Choroid plexus epithelial cell (primary cell): Measurements from ENCODE around the gene PITX3.
A peak's percentile ranks its signal among the peaks of the same experiment; 100 is the strongest.
"Not testable (repeated sequence)": the region's sequence is repeated elsewhere in the genome, so short reads cannot be mapped to it uniquely, and the experiment has no call there.

Experiments used
- DNase-seq: peaks from one replicate; pipeline ENCODE4 v3.0.0-alpha.2; 2010; ENCODE audit warnings: low read depth
- H3K4me3 ChIP-seq: 2 replicates; pipeline ENCODE4 v1.5.1; 2011; ENCODE audit warnings: low read depth, mild to moderate bottlenecking, control low read depth, low read length, moderate library complexity
- TF ChIP-seq, protein P1 (sequence below): conservative IDR thresholded peaks from 2 replicates; pipeline ENCODE4 v1.5.1; 2011; ENCODE audit warnings: low read depth, mild to moderate bottlenecking, control low read depth, inconsistent platforms, low read length, moderate library complexity

PITX3 gene

DNA sequence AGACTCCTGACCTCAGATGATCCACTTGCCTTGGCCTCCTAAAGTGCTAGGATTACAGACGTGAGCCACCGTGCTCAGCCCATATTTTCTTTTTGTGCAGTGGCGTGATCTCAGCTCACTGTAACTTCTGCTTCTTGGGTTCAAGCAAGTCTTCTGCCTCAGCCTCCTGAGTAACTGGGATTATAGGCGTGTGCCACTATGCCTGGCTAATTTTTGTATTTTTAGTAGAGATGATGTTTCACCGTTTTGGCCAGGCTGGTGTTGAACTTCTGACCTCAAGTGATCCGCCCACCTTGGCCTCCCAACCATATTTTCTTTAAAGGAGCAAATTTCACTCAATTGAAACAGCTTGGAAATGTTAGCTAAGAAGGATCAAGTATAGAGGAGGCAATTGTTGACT is 20.5 kb upstream of the PITX3 start:
- no peak overlapping the region for H3K4me3 ChIP-seq
- TF ChIP-seq, protein P1, sequence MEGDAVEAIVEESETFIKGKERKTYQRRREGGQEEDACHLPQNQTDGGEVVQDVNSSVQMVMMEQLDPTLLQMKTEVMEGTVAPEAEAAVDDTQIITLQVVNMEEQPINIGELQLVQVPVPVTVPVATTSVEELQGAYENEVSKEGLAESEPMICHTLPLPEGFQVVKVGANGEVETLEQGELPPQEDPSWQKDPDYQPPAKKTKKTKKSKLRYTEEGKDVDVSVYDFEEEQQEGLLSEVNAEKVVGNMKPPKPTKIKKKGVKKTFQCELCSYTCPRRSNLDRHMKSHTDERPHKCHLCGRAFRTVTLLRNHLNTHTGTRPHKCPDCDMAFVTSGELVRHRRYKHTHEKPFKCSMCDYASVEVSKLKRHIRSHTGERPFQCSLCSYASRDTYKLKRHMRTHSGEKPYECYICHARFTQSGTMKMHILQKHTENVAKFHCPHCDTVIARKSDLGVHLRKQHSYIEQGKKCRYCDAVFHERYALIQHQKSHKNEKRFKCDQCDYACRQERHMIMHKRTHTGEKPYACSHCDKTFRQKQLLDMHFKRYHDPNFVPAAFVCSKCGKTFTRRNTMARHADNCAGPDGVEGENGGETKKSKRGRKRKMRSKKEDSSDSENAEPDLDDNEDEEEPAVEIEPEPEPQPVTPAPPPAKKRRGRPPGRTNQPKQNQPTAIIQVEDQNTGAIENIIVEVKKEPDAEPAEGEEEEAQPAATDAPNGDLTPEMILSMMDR: no peak
- DNase-seq: no peak

DNA sequence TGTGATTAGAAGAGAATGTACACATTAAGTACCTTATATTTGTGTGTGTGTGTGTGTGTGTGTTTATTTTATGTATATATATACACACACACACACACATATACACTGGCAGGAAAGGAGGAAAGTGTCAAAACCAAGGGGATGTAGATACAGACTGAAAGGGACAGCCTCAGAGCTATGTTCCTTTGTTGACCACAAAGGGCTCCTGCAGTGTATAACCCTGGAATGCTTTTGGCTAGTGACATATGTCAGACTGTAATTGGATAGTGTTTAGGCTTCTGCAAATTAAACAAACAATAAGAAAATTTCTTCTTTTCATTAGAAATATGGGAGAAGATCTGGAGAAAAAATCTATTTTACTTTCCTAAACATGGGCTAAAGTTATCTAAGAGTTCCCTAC is 19.9 kb upstream of the PITX3 start:
- no peak for DNase-seq
- H3K4me3 ChIP-seq: no peak overlapping the region
- TF ChIP-seq, protein P1: no peak

DNA sequence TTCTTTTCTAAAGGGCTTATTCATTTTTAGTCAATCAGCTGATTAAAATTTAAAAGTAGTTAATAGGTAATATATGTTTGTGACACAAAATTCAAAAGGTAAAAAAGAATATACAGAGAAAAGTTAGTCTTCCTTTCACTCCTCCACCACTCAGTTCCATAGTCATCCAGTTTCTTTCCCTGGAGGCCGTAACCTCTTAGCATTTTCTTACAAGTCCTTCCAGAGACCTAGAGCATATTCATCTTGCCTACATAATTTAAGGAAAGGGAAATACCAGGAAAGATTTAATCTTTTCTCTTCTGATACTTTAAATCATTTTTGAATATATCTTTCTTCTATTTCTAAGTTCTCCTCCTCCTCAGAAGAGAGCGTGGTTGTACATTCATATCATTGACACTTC is 14.1 kb upstream of the PITX3 start:
- H3K4me3 ChIP-seq: no peak overlapping the region
- no peak for DNase-seq
- TF ChIP-seq, protein P1: no peak

DNA sequence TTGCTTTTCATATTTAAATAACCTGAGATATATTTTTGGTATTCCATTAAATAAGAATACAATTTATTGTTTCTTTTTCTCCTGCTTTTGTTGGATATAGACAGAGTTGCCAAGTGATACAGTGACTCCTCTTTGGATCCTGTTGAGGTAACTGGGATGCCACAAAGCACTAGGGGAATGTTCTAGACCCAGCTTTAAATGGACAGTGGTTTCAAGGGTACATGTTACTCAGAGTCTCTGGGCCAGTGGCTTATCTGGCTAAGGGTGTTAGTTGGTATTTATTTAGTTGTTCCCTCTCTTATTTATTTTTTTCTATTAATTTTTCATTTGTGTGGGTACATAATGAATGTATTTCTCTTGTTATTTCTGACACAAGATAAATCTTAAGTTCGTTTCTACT is 13.1 kb upstream of the PITX3 start:
- DNase-seq: no peak
- TF ChIP-seq, protein P1: no peak

DNA sequence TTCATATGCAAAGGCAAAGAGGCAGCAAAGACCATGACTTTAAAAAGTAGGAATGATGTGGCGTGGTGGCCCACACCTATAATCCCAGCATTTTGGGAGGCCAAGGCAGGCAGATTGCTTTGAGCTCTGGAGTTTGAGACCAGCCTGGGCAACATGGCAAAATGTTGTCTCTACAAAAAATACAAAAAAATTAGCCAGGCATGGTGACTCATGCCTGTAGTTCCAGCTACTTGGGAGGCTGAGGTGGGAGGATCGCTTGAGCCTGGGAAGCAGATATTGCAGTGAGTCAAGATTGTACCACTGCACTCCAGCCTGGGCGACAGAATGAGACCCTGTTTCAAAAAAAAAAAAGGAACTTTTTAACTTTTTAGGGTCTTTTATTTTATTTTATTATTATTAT is 11.2 kb upstream of the PITX3 start:
- H3K4me3 ChIP-seq, DNase-seq: not testable (repeated sequence)

More for the DNA sequence above, 13.1 kb upstream of the PITX3 start:
- no peak overlapping the region for H3K4me3 ChIP-seq

DNA sequence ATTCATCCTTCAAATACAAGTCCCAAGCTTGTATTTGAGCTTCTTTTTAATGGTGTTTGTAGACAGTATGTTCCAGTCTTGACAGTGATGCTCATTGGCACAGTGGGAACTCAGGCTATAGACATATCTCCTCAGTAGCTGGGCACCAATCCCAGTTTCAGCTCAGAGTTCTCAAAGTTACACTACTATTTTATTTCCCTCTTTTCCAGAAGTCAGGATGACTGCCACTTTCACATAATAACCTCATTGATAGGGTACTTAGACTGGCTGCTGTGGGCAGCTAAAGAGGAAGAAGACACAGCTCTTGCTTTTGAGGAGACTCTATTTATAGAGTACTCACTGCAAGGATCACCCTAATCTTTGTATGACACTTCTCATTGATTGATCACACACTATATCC is 6.4 kb upstream of the PITX3 start:
- peak; percentile 28 for DNase-seq
- H3K4me3 ChIP-seq: no peak overlapping the region
- TF ChIP-seq, protein P1: no peak

DNA sequence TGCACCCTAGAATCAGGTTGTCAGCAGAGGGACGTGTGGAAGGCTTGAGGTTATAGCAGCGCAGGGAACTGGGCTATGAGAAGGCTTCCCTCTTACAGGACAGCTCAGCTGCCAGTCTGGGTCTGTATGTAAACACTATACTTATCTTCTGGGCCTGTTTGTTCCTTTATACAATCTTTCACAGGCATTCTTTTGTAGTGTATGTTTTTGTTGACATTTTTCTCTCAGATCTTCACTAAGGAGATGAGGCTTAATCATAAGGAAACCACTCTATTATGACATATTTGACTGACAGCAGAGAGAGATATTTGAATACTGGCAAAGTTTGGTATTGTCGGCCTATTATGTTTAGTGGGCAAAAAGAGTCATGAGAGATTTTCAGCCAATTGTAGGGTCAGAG is 4.9 kb upstream of the PITX3 start:
- H3K4me3 ChIP-seq: peak overlapping the region; percentile 99
- TF ChIP-seq, protein P1: no peak
- DNase-seq: peak; percentile 59

DNA sequence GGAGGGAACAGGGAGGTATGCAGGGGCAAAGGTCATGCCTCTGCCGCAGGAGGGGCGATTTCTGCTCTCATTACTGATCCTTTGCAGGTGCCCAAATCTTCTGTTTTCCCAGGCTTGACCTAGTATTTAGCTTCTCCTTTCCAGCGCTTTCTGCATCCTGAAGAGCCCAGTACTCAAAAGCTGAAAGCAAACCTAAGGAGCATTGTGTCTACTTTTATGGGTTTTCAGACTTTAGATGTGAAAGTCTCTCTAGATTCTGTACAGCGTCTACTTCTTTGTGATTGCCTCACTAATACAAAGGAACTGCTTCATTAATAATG is 4.6 kb upstream of the PITX3 start:
- TF ChIP-seq, protein P1: no peak
- peak overlapping the region; percentile 99 for H3K4me3 ChIP-seq
- no peak for DNase-seq
